Endothelial cell of umbilical vein (primary cell): Measurements from ENCODE around the gene GGA2. TPM values are rescaled to one million over a fixed set of nuclear protein-coding genes. Genes with fewer than 3 reads are reported as not detected.

Source experiments
- BruUV-seq: library from RNA; stranded (reverse); fragments of 400-500 nt; replicated peaks from 2 replicates; lab custom pipeline; 2021; lab: Mats Ljungman, UMichigan
- CTCF ChIA-PET: fragments of 300-600, 350-600 bp; sonication (Branson Sonifier 250); formaldehyde crosslinking; loops from one replicate; lab custom pipeline; 2021; ENCODE audit warnings: antibody characterized with exemption, inconsistent platforms; lab: Charles Lee
- POLR2A ChIA-PET: fragments of 300-600, 350-600 bp; sonication (Branson Sonifier 250); formaldehyde crosslinking; loops from one replicate; lab custom pipeline; 2021; ENCODE audit warnings: antibody characterized with exemption, inconsistent platforms; lab: Charles Lee
- DNase-seq: peaks from one replicate; pipeline ENCODE4 v3.0.0-alpha.2; 2011; ENCODE audit warnings: low read depth, low spot score
- FAIRE-seq: peaks from 2 replicates; lab custom pipeline; 2011; peaks lifted over from hg19 to GRCh38; lab: Jason Lieb, UNC
- H2AFZ ChIP-seq: 2 replicates; pipeline ENCODE4 v1.6.0; 2012; ENCODE audit warnings: low read depth, low read length, control low read depth, inconsistent platforms
- H3K27ac ChIP-seq: 2 replicates; pipeline ENCODE4 v1.5.1; 2011; ENCODE audit warnings: low read depth, mild to moderate bottlenecking, control low read depth, low read length, moderate library complexity; ENCODE audit not compliant: insufficient read depth
- H3K27me3 ChIP-seq, 2 experiments: 2 replicates each; pipeline versions ENCODE4 v1.6.0 to v1.6.1; 2011; ENCODE audit warnings: low read length in 2 of 2, mixed read lengths in 1 of 2; ENCODE audit not compliant: control insufficient read depth in 2 of 2, insufficient read depth in 2 of 2
- H3K36me3 ChIP-seq, 2 experiments: 2 replicates in 1 of 2; 3 replicates in 1 of 2; pipeline ENCODE4 v1.5.1; 2011; ENCODE audit warnings: low read length in 2 of 2, mild to moderate bottlenecking in 1 of 2, moderate library complexity in 1 of 2; ENCODE audit not compliant: control insufficient read depth in 2 of 2, insufficient read depth in 2 of 2; ENCODE audit errors: extremely low read depth in 1 of 2
- H3K4me1 ChIP-seq: 3 replicates; pipeline ENCODE4 v1.5.1; 2011; ENCODE audit warnings: mild to moderate bottlenecking, low read length; ENCODE audit not compliant: control insufficient read depth, insufficient read depth; ENCODE audit errors: extremely low read depth
- H3K4me2 ChIP-seq: 2 replicates; pipeline ENCODE4 v1.6.1; 2011; ENCODE audit warnings: low read length, control low read depth, mixed read lengths; ENCODE audit not compliant: insufficient read depth
- H3K4me3 ChIP-seq, 3 experiments: fragments of 200-600 bp in 1 of 3; sonication (generic), shearing (Covaris generic) in 1 of 3; replicated peaks in 1 of 3; 2 replicates each; pipeline ENCODE4 v1.5.1; 2011 to 2016; ENCODE audit warnings: control low read depth in 3 of 3, low read length in 3 of 3, mild to moderate bottlenecking in 2 of 3, inconsistent platforms in 1 of 3, low read depth in 1 of 3, moderate library complexity in 1 of 3; ENCODE audit not compliant: insufficient read depth in 1 of 3
- H3K79me2 ChIP-seq: 2 replicates; pipeline ENCODE4 v1.6.0; 2012; ENCODE audit warnings: low read length, inconsistent platforms; ENCODE audit not compliant: control insufficient read depth, insufficient read depth
- H3K9ac ChIP-seq: replicated peaks from 2 replicates; pipeline ENCODE3; 2011; ENCODE audit warnings: low read length, control low read depth; ENCODE audit not compliant: insufficient read depth; ENCODE audit errors: extremely low read depth
- H3K9me1 ChIP-seq: replicated peaks from 3 replicates; pipeline ENCODE4 v1.6.0; 2011; ENCODE audit warnings: mild to moderate bottlenecking, low read length; ENCODE audit not compliant: control insufficient read depth, insufficient read depth; ENCODE audit errors: extremely low read depth
- H3K9me3 ChIP-seq: replicated peaks from 2 replicates; pipeline ENCODE4 v1.5.1; 2012; ENCODE audit warnings: low read length, inconsistent platforms; ENCODE audit not compliant: control insufficient read depth, insufficient read depth
- H4K20me1 ChIP-seq: replicated peaks from 2 replicates; pipeline ENCODE3; 2011; ENCODE audit warnings: mild to moderate bottlenecking, low read length; ENCODE audit not compliant: control insufficient read depth, insufficient read depth; ENCODE audit errors: extremely low read depth
- EZH2 ChIP-seq: IDR thresholded peaks from 2 replicates; pipeline ENCODE4 v1.6.1; 2012; ENCODE audit warnings: borderline replicate concordance, low read depth, mild to moderate bottlenecking, moderate library complexity, low read length, inconsistent platforms; ENCODE audit not compliant: severe bottlenecking
- FOS ChIP-seq: IDR thresholded peaks from 2 replicates; pipeline ENCODE4 v1.6.1; 2011; ENCODE audit warnings: mild to moderate bottlenecking, low read length, moderate library complexity, borderline replicate concordance; ENCODE audit not compliant: insufficient read depth
- GATA2 ChIP-seq: IDR thresholded peaks from 2 replicates; pipeline ENCODE4 v1.7.0; 2011; ENCODE audit warnings: low read depth, mild to moderate bottlenecking, moderate library complexity, mixed read lengths, low read length; ENCODE audit not compliant: insufficient read length, insufficient read depth
- JUN ChIP-seq: IDR thresholded peaks from 2 replicates; pipeline ENCODE4 v1.6.1; 2011; ENCODE audit warnings: borderline replicate concordance, low read depth; ENCODE audit not compliant: insufficient read length, insufficient read depth
- MYC ChIP-seq: IDR thresholded peaks from one replicate; pipeline ENCODE4 v1.6.1; 2011; ENCODE audit warnings: mild to moderate bottlenecking, low read depth, low read length
- POLR2A ChIP-seq: IDR thresholded peaks from 2 replicates; pipeline ENCODE4 v1.6.1; 2012; ENCODE audit warnings: low read depth, mild to moderate bottlenecking, control low read depth, low read length
- dilution Hi-C: fragments of 300-500 bp; cut with MboI; formaldehyde crosslinking; loops from one replicate; pipeline ENCODE4 v1.15.0; 2019; ENCODE audit warnings: low sequenced_read_pairs; ENCODE audit not compliant: extremely low pct_ligation_motif_present
- intact Hi-C: fragments of 100-400 bp; cut with micrococcal nuclease; formaldehyde crosslinking; loops from one replicate; pipeline ENCODE4 v1.10.0; 2022
- polyA plus RNA-seq, 4 experiments: library from polyadenylated mRNA; depleted of rRNA in 3 of 4; stranded (reverse) in 3 of 4; unstranded in 1 of 4; fragments of >200 nt; gene quantifications; 2 replicates each; pipeline versions ENCODE4 v1.2.1 to v1.2.3, GENCODE V29; 2011 to 2012; ENCODE audit warnings: missing spikeins in 1 of 4
- total RNA-seq: library from RNA; stranded (reverse); gene quantifications from 2 replicates; pipeline ENCODE4 v1.2.3, GENCODE V29; 2021
- TF ChIP-seq, protein P1 (sequence below), 2 donors: IDR thresholded peaks; 1 replicate in 1 of 2; 2 replicates in 1 of 2; pipeline ENCODE4 v1.5.1; 2011; ENCODE audit warnings: low read length in 2 of 2, mild to moderate bottlenecking in 2 of 2, moderate library complexity in 2 of 2, control low read depth in 1 of 2, inconsistent platforms in 1 of 2, low read depth in 1 of 2; ENCODE audit not compliant: insufficient read depth in 1 of 2; ENCODE audit errors: extremely low read depth in 1 of 2
- TF ChIP-seq, protein P2 (sequence below): IDR thresholded peaks from 2 replicates; pipeline ENCODE4 v1.6.1; 2011; ENCODE audit not compliant: insufficient read depth, insufficient read length

The GGA2 gene
- total and polyA plus RNA-seq, 2 donors (not counting 3 experiments of a cell fraction or from before 2014, with no cell fraction given), result 33.3 to 73.1 TPM

DNA sequence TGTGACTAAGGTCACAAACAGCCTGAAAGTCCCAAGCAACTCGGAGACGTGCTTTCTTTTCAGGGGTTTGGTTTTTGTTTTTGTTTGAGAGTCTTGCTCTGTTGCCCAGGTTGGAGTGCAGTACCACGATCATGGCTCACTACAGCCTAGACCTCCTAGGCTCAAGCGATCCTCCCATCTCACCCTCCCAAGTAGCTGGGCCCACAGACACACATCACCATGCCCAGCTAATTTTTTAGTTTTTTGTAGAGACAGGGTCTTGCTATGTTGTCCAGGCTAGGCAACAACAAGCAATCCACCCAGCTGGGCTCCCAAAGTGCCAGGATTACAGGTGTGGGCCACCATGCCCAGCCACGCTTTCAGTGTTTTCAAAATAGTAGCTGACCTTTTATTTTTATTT is 19.8 kb upstream of the GGA2 start:
- TF ChIP-seq JUN, result no peak
- no peak for TF ChIP-seq EZH2
- TF ChIP-seq, protein P1, sequence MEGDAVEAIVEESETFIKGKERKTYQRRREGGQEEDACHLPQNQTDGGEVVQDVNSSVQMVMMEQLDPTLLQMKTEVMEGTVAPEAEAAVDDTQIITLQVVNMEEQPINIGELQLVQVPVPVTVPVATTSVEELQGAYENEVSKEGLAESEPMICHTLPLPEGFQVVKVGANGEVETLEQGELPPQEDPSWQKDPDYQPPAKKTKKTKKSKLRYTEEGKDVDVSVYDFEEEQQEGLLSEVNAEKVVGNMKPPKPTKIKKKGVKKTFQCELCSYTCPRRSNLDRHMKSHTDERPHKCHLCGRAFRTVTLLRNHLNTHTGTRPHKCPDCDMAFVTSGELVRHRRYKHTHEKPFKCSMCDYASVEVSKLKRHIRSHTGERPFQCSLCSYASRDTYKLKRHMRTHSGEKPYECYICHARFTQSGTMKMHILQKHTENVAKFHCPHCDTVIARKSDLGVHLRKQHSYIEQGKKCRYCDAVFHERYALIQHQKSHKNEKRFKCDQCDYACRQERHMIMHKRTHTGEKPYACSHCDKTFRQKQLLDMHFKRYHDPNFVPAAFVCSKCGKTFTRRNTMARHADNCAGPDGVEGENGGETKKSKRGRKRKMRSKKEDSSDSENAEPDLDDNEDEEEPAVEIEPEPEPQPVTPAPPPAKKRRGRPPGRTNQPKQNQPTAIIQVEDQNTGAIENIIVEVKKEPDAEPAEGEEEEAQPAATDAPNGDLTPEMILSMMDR (IDR thresholded peaks at IDR 0.05; ENCODE audit: extremely low read depth in 1 of 2, insufficient read depth in 1 of 2, low read depth in 1 of 2, low read length in 2 of 2), result no peak
- no peak for TF ChIP-seq FOS
- TF ChIP-seq MYC, result no peak
- TF ChIP-seq GATA2, result no peak
- no peak for TF ChIP-seq POLR2A
- TF ChIP-seq, protein P2, sequence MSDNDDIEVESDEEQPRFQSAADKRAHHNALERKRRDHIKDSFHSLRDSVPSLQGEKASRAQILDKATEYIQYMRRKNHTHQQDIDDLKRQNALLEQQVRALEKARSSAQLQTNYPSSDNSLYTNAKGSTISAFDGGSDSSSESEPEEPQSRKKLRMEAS, result no peak
- ChIA-PET CTCF (interaction anchor here (1.2 to 1.9 kb wide), 2 partner anchors 9 to 95 kb away, joined by 3 to 4 read pairs; no protein-coding TSS in a partner anchor), POLR2A (interaction anchor here (0.6 kb wide), 1 partner anchor 8 kb away, joined by 3 read pairs; no protein-coding TSS in a partner anchor)
- H4K20me1 ChIP-seq, result no peaks in the 10 kb centered on the region
- H3K79me2 ChIP-seq, result no peaks in the 10 kb centered on the region
- H3K4me1 ChIP-seq, result no peaks in the 10 kb centered on the region
- FAIRE-seq (no peak), DNase-seq (no peak)
- H3K4me2 ChIP-seq, result no peak overlapping the region
- no peak overlapping the region for H3K27ac ChIP-seq
- no peak overlapping the region for H3K4me3 ChIP-seq
- no peaks in the 10 kb centered on the region for H3K9me1 ChIP-seq
- no peak overlapping the region for H3K9ac ChIP-seq
- intact Hi-C loops (no loop called here), dilution Hi-C loops (no loop called here)
- peaks cover 8 to 21% of the 10 kb centered on the region in 2 experiments for H3K36me3 ChIP-seq
- H3K27me3 ChIP-seq, result no peaks in the 10 kb centered on the region
- no TSS peak for BruUV-seq
- H2AFZ ChIP-seq, result no peak overlapping the region
- no peaks in the 10 kb centered on the region for H3K9me3 ChIP-seq
